ENCODE results near the gene MYO16.

Gene MYO16

GRCh38 chr13:109140054-109140453, 510.6 kb downstream of the MYO16 start:
- DNase-seq: no peak

- no peak for DNase-seq
These were observed 511.3 kb downstream of the MYO16 start for GRCh38 chr13:109140479-109141349.

GRCh38 chr13:109141706-109142105, 512.3 kb downstream of the MYO16 start:
- DNase-seq: no peak

- no peak for DNase-seq
These were observed 515.5 kb downstream of the MYO16 start for GRCh38 chr13:109144693-109145437.

- DNase-seq: peak; percentile 75
These were observed 516.2 kb downstream of the MYO16 start for GRCh38 chr13:109145631-109146030.

GRCh38 chr13:109146393-109146792, 517.0 kb downstream of the MYO16 start:
- DNase-seq: no peak

- DNase-seq: peak; percentile 97
These were observed 517.7 kb downstream of the MYO16 start for GRCh38 chr13:109146912-109147647.

- DNase-seq: peak; percentile 68
These were observed 518.8 kb downstream of the MYO16 start for GRCh38 chr13:109148243-109148642.

- DNase-seq: no peak
These were observed 521.3 kb downstream of the MYO16 start for GRCh38 chr13:109150696-109151095.

- DNase-seq: peak; percentile 16
These were observed 521.8 kb downstream of the MYO16 start for GRCh38 chr13:109151255-109151654.

- no peak for DNase-seq
These were observed 522.3 kb downstream of the MYO16 start for GRCh38 chr13:109151696-109152095.

GRCh38 chr13:109152311-109152820, 523.0 kb downstream of the MYO16 start:
- DNase-seq: no peak

GRCh38 chr13:109152941-109153340, 523.5 kb downstream of the MYO16 start:
- DNase-seq: peak; percentile 35

GRCh38 chr13:109154146-109154545, 524.7 kb downstream of the MYO16 start:
- peak; percentile 20 for DNase-seq

- peak; percentile 67 for DNase-seq
These were observed 525.1 kb downstream of the MYO16 start for GRCh38 chr13:109154546-109154945.

- DNase-seq: peak; percentile 90
These were observed 525.8 kb downstream of the MYO16 start for GRCh38 chr13:109154966-109155761.

GRCh38 chr13:109156181-109156935, 526.9 kb downstream of the MYO16 start:
- DNase-seq: peak; percentile 91

- DNase-seq: no peak
These were observed 527.9 kb downstream of the MYO16 start for GRCh38 chr13:109157275-109157674.

- no peak for DNase-seq
These were observed 529.0 kb downstream of the MYO16 start for GRCh38 chr13:109158383-109158782.

GRCh38 chr13:109159650-109160309, 530.4 kb downstream of the MYO16 start:
- DNase-seq: no peak

GRCh38 chr13:109160357-109160756, 530.9 kb downstream of the MYO16 start:
- DNase-seq: no peak
